Activated naive CD8-positive, alpha-beta T cell treated with anti-CD3 and anti-CD28 coated beads, Interleukin-2, amount 50 U/mL, for 16 hours (primary cell): ENCODE data around the gene CYP2W1.
"Not testable (repeated sequence)": the region's sequence is repeated elsewhere in the genome, so short reads cannot be mapped to it uniquely, and the experiment has no call there.

Experiments
- DNase-seq: peaks from one replicate; pipeline ENCODE4 v3.0.0-alpha.2; 2020; ENCODE audit warnings: low read depth, low spot score

The CYP2W1 gene

DNA sequence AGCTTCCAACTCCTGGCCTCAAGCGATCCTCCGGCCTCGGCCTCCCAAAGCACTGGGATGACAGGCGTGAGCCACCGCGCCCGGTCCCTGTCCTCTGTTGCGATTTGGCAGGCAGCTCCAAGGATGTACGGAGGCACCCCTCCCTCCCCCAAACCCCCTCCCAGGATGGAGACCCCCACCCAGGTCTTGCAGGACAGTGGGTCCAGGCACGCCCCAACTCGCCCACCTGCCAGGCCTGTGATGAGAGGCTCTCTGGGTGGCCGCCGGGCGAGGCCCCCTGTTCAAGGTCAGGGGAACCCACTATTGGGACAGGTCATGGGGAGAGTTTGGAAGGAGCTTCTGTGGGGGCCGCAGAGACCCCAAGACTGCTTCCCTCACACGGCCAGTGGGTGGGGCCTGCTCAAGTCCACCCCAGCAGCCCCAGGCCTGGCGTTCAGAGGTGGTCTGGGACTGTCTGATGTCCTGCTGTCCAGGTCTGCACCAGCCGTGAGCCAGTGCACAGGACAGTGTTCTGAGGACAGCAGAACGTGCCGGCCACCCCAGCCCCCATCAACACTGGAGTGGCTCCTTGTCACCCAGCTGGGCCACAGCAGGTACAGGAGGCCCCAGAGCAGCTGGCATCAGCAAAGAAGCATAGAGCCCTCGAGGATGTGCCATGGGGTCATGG is 31.0 kb upstream of the CYP2W1 start:
- DNase-seq: no peak

GRCh38 chr7:952548-953441 is 30.2 kb upstream of the CYP2W1 start:
- DNase-seq: no peak

DNA sequence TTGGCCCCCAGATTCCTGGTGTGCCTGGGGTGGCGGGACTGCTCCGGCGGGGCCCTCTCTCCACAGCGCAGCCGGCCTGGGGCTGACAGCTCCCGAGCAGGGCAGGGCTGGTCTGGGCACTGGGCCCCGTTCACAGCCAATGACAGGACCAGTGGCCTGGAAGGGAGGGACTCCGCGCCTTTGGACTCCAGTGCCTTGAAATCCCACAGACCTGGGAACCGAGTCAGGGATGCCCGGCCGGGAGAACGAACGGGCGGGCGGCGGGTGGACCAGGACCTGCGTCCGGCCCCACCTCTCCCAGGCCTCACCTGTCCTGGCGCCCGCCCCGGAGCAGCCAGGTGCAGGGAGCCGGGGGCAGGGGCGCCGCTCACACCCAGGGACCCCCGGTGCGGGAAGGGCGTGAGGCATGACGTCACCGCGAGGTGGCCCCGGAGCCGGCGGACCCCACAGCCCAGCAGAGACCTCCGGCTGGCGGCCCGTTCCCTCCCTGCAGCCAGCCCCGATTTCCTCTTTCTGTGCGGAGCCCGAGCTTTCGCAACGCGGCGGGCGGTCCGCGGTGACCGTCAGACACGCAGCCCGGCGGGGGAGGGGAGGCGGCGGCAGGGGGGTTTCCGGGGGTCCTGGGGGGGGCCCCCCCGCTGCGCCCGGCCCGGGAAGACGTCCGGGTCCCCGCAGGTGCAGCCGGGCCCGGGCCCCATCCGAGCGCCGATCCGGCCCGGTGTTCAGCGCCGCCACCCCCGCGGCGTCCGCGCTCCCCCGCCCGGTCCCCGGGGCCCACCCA is 29.2 kb upstream of the CYP2W1 start:
- no peak for DNase-seq

DNA sequence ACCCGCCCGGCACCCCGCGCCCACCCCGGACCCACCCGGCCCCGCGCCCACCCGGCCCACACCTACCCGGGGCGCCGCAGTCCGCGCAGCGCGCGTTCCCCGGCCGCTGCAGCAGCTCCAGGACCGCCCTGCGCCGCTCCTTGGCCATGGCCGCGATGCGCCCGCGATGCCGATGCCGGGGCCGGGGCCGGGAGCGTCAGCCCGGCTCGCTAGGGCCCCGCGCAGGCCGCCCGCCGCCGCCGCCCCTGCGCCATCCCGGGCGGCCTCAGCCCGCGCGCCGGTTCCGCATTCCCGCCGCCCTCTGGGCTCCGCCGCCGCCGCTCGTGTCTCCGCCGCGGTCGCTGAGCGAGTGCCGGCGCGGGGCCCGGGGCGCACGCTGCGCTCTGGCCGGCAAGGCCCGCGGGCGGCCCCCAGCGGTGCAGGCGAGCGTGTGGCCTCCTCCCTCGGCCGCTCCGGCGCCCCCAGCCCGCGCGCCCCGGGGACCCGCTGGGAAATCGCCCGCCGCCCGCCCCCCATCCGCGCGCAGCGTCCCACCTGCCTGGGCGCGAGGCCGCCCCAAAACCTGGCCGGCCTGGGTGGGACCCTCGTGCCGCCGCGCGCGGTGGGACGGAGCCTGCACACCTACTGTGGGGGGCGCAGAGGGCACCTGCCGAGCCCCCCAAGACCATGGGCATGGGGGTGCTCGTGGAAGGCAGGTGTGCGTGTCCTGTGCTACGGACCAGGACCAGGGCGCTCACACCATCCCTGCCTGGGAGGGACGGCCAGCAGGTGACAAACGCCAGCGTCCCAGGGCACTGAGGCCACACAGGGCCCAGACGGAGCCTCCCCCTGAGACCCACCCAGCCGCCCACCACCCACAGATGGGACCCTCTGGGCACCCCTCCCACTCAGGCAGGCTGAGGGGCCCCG is 28.4 kb upstream of the CYP2W1 start, which contains the start of gene ADAP1:
ADAP1 (minus strand) TSS at position 351 of the 909 bp plus-strand sequence; CDS start at position 148, 203 bp downstream.
- peak; percentile 27 for DNase-seq

- DNase-seq: no peak
Observed at GRCh38 chr7:956031-956430, 26.9 kb upstream of the CYP2W1 start.

DNA sequence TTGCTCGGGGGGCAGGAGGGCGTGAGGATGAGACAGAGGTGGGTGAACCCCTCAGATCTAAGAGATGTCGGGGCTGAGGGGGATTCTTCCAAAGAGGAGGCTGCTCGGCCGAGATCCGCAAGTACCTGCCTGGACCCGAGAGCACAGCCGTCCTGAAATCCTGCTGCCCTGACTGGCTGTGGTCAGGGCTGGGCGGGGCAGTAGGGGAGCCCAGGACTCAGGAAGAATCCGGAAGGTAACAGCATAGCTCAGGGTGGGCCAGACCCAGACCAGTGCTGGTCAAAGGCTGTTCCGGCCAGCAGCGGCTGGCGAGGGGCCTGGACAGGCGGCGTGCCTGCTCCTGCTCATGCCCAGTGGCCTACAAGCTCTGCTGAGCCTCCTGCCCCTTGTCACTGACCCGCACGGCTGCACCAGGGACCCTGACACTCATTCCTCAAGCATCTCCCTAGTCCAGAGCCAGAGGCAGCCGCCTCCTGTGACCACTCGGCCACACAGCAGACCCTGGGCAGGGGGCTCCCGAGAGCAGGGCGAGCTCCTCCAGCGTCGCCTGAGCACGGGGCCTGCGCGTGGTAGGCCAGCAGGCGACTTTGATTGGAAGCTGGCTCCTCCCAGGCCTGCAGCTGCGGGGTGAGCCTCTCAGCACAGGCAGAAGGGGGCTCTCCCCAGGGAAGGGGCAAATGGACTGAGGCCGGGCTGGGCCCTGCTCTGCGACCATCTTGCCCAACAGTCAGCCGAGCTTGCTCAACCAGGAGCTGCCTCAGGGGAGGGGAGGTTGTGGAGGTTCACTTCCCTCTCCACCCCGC is 25.4 kb upstream of the CYP2W1 start:
- DNase-seq: no peak

DNA sequence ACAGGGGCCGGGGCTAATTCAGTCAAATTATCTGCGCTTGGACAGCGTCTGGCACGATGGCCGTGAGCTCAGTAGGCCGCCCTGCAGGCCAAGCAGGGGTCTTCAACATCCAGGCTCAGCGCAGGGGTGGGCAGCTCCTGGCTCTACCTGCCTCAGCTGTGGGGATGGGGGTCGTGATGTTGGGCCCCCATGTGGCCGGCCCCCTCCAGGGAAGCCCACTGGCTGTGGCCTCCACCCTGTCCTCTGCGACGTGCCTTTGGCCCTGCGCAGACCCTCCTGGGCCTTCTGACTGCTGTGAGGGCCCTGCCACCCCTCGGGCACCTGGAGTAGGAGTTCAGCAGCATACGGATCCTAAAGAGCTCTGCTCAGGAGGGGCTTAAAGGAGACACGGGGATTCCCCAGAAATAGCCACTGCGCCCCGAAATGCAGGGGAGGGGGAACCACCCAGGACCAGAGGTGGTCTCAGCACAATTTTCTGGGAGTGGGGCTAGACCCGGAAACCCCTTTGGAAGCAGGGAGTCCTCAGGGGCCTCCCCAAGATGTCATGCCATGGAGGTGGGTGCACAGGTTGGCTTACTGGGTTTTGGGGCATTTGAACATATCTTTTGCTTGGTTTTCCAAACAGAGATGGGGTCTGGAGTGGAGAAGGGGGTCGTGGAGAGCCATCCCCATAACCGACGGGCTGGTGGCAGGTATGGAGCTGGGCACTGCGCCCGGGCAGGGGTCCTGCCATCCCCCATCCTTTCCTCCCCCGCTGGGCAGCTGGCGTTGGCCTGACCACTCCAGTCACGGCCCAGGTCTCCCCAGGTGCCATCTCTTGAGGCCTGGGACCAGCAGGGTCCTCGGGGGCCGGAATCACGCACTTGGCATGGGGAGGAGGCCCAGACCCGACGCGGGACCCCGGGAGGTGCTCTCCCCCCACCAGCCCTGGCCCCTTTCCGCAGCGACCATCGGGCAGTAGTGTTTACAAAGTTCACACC is 24.5 kb upstream of the CYP2W1 start:
- no peak for DNase-seq

DNA sequence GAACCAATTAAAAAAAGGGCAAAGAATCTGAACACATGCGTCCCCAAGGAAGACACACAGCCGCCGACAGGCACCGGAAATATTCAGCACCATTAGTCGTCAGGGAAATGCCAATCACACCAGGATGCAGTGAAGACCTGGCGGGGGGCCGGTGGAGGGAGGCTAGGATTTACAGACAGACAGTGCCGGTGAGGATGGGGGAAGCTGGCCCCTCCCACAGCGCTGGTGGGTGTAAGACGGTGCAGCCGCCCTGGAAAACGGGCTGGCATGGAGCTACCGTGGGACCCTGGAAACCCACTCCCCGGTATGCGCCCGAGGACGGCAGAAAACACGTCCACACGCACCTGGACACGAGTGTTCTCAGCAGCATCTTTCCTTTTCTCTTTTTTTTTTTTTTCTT is 23.7 kb upstream of the CYP2W1 start:
- no peak for DNase-seq

DNA sequence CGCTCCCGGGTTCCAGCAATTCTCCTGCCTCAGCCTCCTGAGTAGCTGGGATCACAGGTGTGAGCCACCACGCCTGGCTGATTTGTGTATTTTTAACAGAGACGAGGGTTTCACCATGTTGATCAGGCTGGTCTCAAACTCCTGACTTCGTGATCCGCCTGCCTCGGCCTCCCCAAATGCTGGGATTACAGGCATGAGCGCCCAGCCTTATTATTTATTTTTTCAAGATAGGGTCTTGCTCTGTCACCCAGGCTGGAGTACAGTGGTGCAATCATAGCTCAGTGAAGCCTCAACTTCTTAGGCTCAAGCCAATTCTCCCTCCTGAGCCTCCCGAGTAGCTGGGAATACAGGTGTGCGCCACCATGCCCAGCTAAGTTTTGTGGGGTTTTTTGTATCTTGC is 23.2 kb upstream of the CYP2W1 start:
- DNase-seq: not testable (repeated sequence)

- no peak for DNase-seq
Observed at GRCh38 chr7:960269-960871, 22.6 kb upstream of the CYP2W1 start.

- DNase-seq: not testable (repeated sequence)
Observed at GRCh38 chr7:960972-961371, 22.0 kb upstream of the CYP2W1 start.

DNA sequence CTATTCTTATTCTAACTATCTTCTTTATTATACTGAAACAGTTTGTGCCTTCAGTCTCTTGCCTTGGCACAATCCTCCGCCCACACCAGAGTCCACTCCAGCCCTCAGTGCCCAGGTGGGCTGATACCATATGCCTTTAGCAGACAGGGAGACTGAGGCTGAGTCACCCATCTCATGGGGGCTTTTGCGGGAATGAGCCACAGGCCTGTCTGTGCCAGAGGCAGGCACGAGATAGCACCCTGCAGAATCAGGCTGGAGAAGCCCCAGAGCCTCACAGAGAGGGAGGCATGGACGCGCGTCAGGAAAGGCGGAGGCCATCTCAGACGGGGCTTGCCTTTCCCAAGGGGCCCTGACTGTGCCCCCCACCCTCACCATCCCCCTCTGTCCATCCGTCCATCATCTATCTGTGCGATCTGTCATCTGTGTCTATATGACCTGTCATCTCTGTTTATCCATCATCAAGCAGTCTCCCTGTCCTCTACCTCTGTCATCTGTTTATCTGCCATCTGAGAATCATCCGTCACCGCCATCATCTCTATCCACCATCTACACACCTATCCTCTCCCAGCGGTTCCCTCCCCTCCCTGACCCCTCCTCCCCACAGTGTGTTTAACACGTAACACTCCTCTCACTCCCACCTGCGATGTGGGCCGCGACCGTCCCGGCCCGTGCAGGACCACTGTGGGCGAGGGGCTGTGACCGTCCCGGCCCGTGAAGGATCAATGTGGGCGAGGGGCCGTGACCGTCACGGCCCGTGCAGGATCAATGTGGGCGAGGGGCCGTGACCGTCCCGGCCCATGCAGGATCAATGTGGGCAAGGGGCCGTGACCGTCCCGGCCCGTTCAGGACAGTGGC is 21.2 kb upstream of the CYP2W1 start:
- DNase-seq: no peak

DNA sequence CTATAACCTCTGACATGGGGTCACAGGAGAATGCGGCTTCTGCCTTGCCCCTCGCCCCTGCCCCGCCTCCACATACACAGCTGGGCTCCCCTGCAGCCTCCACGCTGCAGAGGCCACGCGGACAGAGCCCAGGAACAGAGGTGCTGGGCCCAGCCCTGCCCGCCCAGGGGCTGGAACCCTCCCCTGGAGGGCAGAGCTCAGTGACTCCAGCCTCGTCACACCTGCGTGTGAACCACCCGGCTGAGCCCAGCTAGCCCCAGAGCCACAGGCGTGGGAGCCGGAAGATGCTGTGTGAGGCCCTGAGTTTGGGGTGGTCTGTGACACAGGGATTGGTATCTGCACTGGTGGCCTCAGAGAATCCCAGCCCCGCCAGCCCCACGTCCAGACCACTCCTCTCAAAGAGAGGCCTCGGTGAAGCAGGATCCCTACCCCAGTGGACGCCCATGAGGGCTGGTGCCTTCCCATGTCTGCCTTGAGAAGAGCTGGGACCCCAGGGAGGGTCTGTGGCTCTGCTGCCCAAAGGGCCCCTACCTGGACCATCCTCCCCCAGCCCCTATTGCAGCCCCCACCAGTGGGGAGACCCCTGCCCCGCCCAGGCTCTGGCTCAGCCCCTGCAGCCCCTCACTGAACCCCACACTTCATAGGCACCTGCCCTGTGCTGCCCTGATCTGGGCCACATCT is 20.4 kb upstream of the CYP2W1 start:
- no peak for DNase-seq

DNA sequence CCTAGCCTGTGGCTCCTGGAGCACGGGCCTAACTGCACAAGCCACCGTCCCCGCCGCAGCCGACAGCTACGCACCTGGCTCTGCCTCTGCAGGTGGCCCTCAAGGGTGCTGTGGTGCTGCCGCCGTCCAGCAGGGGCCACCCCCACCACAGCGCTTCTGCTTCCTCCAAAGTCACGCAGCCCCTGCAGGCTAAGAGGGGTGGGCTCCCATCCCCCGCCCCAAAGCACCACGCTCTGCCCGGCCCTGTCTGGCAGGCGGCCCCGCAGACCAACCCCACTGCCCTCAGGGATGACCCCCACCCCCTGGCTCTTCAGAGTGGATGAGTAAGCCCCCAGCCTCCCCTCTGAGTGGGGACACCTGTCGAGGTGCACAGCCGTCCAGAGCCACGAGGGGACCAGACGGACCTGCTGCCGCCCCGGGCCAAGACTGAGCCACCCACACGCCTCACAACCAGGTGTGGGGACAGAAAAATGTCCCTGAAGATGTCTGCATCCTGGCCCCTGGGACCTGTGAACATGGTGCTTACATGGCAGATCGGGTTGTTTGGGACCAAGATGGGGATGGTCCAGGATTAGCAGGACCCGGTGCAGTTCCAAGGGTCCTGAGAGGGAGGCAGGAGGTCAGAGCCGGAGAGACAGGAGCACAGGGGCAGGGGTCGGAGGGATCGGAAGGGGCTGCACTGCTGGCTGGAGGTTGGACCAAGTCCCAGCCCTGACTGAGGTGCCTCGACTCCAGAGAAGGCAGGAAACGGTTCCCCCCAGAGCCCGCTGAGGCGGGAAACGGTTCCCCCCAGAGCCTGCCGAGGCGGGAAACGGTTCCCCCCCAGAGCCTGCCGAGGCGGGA is 19.5 kb upstream of the CYP2W1 start:
- DNase-seq: no peak

- no peak for DNase-seq
Observed at GRCh38 chr7:964401-965231, 18.4 kb upstream of the CYP2W1 start.
